Stomach (tissue), 9 donors: Measurements from ENCODE around the gene TMEM135. TPM values are rescaled to one million over a fixed set of nuclear protein-coding genes. Genes with fewer than 3 reads are reported as not detected.

ENCODE experiments used
- DNase-seq, 2 donors: peaks; one replicate each; pipeline versions ENCODE4 v3.0.0 to v3.0.0-alpha.2; 2013 to 2019
- H3K27ac ChIP-seq, 5 donors: fragments of 200-600 bp in 4 of 5; sonication (generic) in 4 of 5; one replicate each; pipeline ENCODE4 v1.5.1; 2013 to 2019; ENCODE audit warnings: mild to moderate bottlenecking in 1 of 5, moderate library complexity in 1 of 5
- H3K27me3 ChIP-seq, 3 donors: fragments of 200-600 bp; sonication (generic); one replicate each; pipeline ENCODE4 v1.5.1; 2017 to 2019; ENCODE audit warnings: mixed run types in 1 of 3
- H3K36me3 ChIP-seq, 4 donors: fragments of 200-600 bp; sonication (generic); 1 replicate in 3 of 4; 2 replicates in 1 of 4; pipeline ENCODE4 v1.5.1; 2016 to 2019
- H3K4me1 ChIP-seq, 4 donors: fragments of 200-600 bp; sonication (generic); one replicate each; pipeline ENCODE4 v1.5.1; 2016 to 2019
- H3K4me3 ChIP-seq, 4 donors: fragments of 200-600 bp; sonication (generic) in 3 of 4; one replicate each; pipeline ENCODE4 v1.5.1; 2016 to 2019; ENCODE audit warnings: mild to moderate bottlenecking in 1 of 4
- H3K9me3 ChIP-seq, 4 donors: fragments of 200-600 bp; sonication (generic); one replicate each; pipeline ENCODE4 v1.5.1; 2016 to 2019
- EP300 ChIP-seq: sonication (generic); formaldehyde crosslinking; IDR thresholded peaks from one replicate; pipeline ENCODE4 v1.6.1; 2017; ENCODE audit warnings: antibody characterized with exemption
- POLR2A ChIP-seq, 4 donors: fragments of 450-650 bp; IDR thresholded peaks; one replicate each; pipeline ENCODE4 v1.6.1; 2016; ENCODE audit warnings: antibody characterized with exemption in 4 of 4, control low read depth in 2 of 4, mild to moderate bottlenecking in 1 of 4, moderate library complexity in 1 of 4
- POLR2AphosphoS5 ChIP-seq, 3 donors: sonication (generic); formaldehyde crosslinking; IDR thresholded peaks; one replicate each; pipeline ENCODE4 v1.6.1; 2016; ENCODE audit warnings: antibody characterized with exemption in 3 of 3
- WGBS, 5 donors: extraction: QIAGEN DNeasy Blood & Tissue Kit in 3 of 5; methylation state at CpG; one replicate each; pipeline versions ENCODE4 v1.1.5 to v1.1.7; 2013 to 2018; 5-methylcytosine and 5-hydroxymethylcytosine counted together
- intact Hi-C: fragments of 100-400 bp; cut with DNase I; formaldehyde crosslinking; loops from one replicate; pipeline ENCODE4 v1.15.1; 2023; ENCODE audit warnings: low total_unique reads
- polyA plus RNA-seq, 3 donors: library from polyadenylated mRNA; stranded (reverse); fragments of 200-250 nt; gene quantifications; one replicate each; pipeline ENCODE4 v1.2.3, GENCODE V29; 2013
- total RNA-seq, 5 donors: library from RNA; depleted of rRNA; stranded (reverse); fragments of >200 nt; gene quantifications; one replicate each; pipeline versions ENCODE4 v1.1.0 to v1.2.3, GENCODE V29; 2014 to 2016
- TF ChIP-seq, protein P1 (sequence below), 7 experiments: fragments of 450-650 bp in 4 of 7; fragments of 200-600 bp in 3 of 7; sonication (generic) in 3 of 7; IDR thresholded peaks; one replicate each; pipeline ENCODE4 v1.5.1; 2016 to 2019; ENCODE audit warnings: antibody characterized with exemption in 7 of 7, control low read depth in 2 of 7, mild to moderate bottlenecking in 1 of 7
- donor health status: healthy with polysubstance abuse.
- donor health status: Bipolar disorder and iron deficiency.
- donor health status: healthy.

Gene TMEM135
- total and polyA plus RNA-seq, 8 donors: 0.58 to 202 (median 3.9) TPM

DNA sequence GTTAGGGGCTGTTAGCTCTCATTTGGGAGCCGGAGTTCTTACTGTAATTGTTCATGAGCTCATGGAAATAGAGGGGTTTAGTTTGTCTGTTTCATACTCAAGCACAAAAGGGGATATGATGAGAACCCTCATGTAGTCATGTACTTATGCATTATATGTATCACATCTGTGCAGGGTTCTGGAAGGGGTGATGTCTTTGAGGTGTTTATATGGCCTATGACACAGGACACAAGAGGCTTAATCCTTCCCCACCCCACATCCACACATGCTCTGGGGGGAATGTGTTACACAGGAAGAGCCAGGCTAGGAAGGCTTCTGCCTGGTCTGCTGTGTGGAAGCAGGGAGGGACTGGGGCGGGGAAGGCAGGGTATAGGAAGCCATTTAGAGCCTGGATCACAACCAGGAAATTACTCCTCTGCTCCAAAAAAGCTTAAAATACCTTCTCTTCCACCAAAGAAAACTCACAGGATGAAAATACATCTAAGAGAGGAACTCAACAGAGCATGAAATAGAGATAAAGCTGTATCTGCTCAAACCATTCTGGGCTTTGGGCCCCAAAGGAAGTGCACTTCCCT lies 316.1 kb downstream of the TMEM135 start:
- intact Hi-C loops: loop anchor here (2.0 kb wide), 1 partner anchor 67 kb away; no protein-coding TSS in a partner anchor

DNA sequence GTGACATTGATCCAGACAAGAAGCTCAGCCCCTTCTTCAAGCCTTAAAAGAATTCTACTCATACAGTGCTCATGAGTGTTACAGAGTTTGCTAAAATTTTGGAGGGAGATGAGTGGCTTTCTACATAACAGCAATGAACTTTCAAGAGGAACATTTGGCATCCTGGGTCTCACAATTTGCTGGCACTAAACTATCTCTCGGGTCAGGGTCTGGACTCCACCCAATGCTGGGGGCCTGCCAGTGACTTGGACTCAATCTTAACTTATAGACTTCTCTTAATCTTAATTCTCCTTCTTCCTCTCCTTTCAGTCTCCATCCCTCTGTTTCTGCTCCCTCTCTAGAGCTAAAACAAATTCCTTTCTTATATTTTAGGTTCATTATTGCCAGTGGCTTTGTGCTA lies 317.9 kb downstream of the TMEM135 start:
- intact Hi-C loops: no loop called here
- peaks cover 0 to 3% (median 0%) of the 10 kb centered on the region in 3 donors for H3K27me3 ChIP-seq
- DNase-seq: no peak
- no peaks in the 10 kb centered on the region for H3K36me3 ChIP-seq
- WGBS, 5 donors: 40 to 74% (median 48%) methylated on average over 1 of the region's 1 CpG
- H3K4me1 ChIP-seq: peaks cover 0 to 11% (median 7%) of the 10 kb centered on the region in 4 donors
- TF ChIP-seq EP300 (no peak), POLR2A (IDR thresholded peaks at IDR 0.05) (no peak), POLR2AphosphoS5 (IDR thresholded peaks at IDR 0.05) (no peak)
- TF ChIP-seq, protein P1, sequence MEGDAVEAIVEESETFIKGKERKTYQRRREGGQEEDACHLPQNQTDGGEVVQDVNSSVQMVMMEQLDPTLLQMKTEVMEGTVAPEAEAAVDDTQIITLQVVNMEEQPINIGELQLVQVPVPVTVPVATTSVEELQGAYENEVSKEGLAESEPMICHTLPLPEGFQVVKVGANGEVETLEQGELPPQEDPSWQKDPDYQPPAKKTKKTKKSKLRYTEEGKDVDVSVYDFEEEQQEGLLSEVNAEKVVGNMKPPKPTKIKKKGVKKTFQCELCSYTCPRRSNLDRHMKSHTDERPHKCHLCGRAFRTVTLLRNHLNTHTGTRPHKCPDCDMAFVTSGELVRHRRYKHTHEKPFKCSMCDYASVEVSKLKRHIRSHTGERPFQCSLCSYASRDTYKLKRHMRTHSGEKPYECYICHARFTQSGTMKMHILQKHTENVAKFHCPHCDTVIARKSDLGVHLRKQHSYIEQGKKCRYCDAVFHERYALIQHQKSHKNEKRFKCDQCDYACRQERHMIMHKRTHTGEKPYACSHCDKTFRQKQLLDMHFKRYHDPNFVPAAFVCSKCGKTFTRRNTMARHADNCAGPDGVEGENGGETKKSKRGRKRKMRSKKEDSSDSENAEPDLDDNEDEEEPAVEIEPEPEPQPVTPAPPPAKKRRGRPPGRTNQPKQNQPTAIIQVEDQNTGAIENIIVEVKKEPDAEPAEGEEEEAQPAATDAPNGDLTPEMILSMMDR (IDR thresholded peaks at IDR 0.05): no peak
- H3K4me3 ChIP-seq: no peak overlapping the region
- no peaks in the 10 kb centered on the region for H3K9me3 ChIP-seq
- H3K27ac ChIP-seq: no peak overlapping the region

More for the DNA sequence above, 316.1 kb downstream of the TMEM135 start:
- TF ChIP-seq POLR2A (IDR thresholded peaks at IDR 0.05): no peak
- TF ChIP-seq POLR2AphosphoS5 (IDR thresholded peaks at IDR 0.05): no peak
- TF ChIP-seq, protein P1 (IDR thresholded peaks at IDR 0.05): no peak
- TF ChIP-seq EP300: no peak
- Histone ChIP-seq H3K4me1 (peaks cover 0 to 11% (median 7%) of the 10 kb centered on the region in 4 donors), H3K9me3 (no peaks in the 10 kb centered on the region), H3K4me3 (no peak overlapping the region), H3K27ac (no peak overlapping the region), H3K36me3 (no peaks in the 10 kb centered on the region), H3K27me3 (peaks cover 0 to 3% (median 0%) of the 10 kb centered on the region in 3 donors)
- WGBS, 5 donors: 75 to 100% (median 84%) methylated on average over 2 of the region's 2 CpGs
- no peak for DNase-seq

DNA sequence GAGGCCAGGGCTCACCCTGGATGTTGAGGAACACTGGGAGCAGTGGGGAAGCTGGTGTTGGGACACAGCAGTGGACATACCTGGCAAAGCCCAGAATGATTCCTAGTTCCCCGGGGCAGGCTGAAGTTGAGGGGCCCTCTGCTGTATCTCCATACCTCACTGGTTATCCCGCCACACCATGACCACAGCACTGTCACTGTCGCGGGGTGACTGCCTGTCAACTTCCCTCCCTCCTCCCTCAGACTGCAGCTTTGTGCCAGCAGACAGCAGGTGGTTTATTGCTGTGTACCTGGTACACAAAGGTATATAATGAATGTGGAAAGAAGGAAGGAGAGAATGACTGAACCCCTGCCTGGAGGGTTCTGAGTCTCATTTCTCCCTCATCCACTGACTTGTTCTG lies 318.7 kb downstream of the TMEM135 start:
- WGBS, 5 donors: 90 to 100% (median 94%) methylated on average over 4 of the region's 4 CpGs; no CpG with 5 or more reads in 1 of the 5 donors
- H3K36me3 ChIP-seq: no peaks in the 10 kb centered on the region
- TF ChIP-seq POLR2AphosphoS5 (IDR thresholded peaks at IDR 0.05) (no peak), EP300 (no peak), POLR2A (IDR thresholded peaks at IDR 0.05) (no peak)
- TF ChIP-seq, protein P1 (IDR thresholded peaks at IDR 0.05): no peak

DNA sequence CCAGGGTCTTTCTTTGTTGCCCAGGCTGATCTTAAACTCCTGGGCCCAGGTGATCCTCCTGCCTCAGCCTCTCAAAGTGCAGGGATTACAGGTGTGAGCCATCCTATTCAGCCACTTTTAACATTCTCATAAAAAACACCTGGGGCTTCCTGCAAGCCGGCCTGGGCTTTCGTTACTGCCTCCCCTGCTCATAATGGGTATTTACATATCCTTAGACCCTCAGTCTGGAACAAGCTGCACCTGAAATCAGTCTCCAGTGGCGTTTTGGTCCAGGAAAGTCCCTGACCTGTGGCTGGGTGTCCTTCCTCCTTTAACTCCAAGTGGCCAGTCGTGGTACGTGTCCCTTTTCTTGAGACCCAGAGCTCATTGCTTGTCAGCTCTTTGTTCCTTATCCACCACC lies 320.7 kb downstream of the TMEM135 start:
- Histone ChIP-seq H3K4me1 (no peaks in the 10 kb centered on the region), H3K36me3 (no peaks in the 10 kb centered on the region), H3K27ac (no peak overlapping the region), H3K9me3 (no peaks in the 10 kb centered on the region), H3K4me3 (no peak overlapping the region), H3K27me3 (no peaks in the 10 kb centered on the region)
- no peak for DNase-seq
- 82 to 92% (median 86%) methylated on average over 5 of the region's 5 CpGs for WGBS, 5 donors
- TF ChIP-seq POLR2AphosphoS5 (IDR thresholded peaks at IDR 0.05) (no peak), POLR2A (IDR thresholded peaks at IDR 0.05) (no peak), EP300 (no peak)
- TF ChIP-seq, protein P1 (IDR thresholded peaks at IDR 0.05): no peak
- intact Hi-C loops: no loop called here

More for the DNA sequence above, 318.7 kb downstream of the TMEM135 start:
- no peak for DNase-seq
- Histone ChIP-seq H3K9me3 (no peaks in the 10 kb centered on the region), H3K4me3 (no peak overlapping the region), H3K27me3 (peaks cover 0 to 3% (median 0%) of the 10 kb centered on the region in 3 donors), H3K27ac (no peak overlapping the region), H3K4me1 (peaks cover 0 to 11% (median 7%) of the 10 kb centered on the region in 4 donors)
- intact Hi-C loops: no loop called here
